DOHH2 (cell line): ENCODE results near the gene USP20.

Source experiments
- H3F3A ChIP-seq: fragments of 200-600 bp; sonication (generic), shearing (Covaris generic); 2 replicates; pipeline ENCODE4 v1.6.0; 2016; ENCODE audit warnings: antibody characterized with exemption, mild to moderate bottlenecking; ENCODE audit not compliant: control insufficient read depth, insufficient read depth
- H3K27ac ChIP-seq: fragments of 200-600 bp; sonication (generic); 2 replicates; pipeline ENCODE4 v1.5.1; 2014; ENCODE audit warnings: low read depth, mild to moderate bottlenecking, low read length, moderate library complexity
- H3K27me3 ChIP-seq: fragments of 200-600 bp; sonication (generic); 2 replicates; pipeline ENCODE4 v1.6.1; 2014; ENCODE audit warnings: mild to moderate bottlenecking, low read length, mixed read lengths; ENCODE audit not compliant: control insufficient read depth
- H3K36me3 ChIP-seq: fragments of 200-600 bp; sonication (generic); 2 replicates; pipeline ENCODE4 v1.6.1; 2014; ENCODE audit warnings: mild to moderate bottlenecking, low read length, moderate library complexity, mixed read lengths; ENCODE audit not compliant: control insufficient read depth
- H3K4me1 ChIP-seq: fragments of 200-600 bp; sonication (generic); 2 replicates; pipeline ENCODE4 v1.6.1; 2014; ENCODE audit warnings: mild to moderate bottlenecking, low read length, mixed read lengths; ENCODE audit not compliant: control insufficient read depth
- H3K4me2 ChIP-seq: fragments of 200-600 bp; sonication (generic); 2 replicates; pipeline ENCODE4 v1.6.0; 2014; ENCODE audit warnings: mild to moderate bottlenecking, low read length, moderate library complexity
- H3K4me3 ChIP-seq: fragments of 200-600 bp; sonication (generic); 2 replicates; pipeline ENCODE4 v1.5.1; 2014; ENCODE audit warnings: mild to moderate bottlenecking, low read length, mixed read lengths
- H3K79me2 ChIP-seq: fragments of 200-600 bp; sonication (generic); 2 replicates; pipeline ENCODE4 v1.6.1; 2014; ENCODE audit warnings: mild to moderate bottlenecking, low read length, mixed read lengths; ENCODE audit not compliant: control insufficient read depth
- H3K9me2 ChIP-seq: fragments of 200-600 bp; sonication (generic); replicated peaks from 2 replicates; pipeline ENCODE4 v1.6.1; 2014; ENCODE audit warnings: mild to moderate bottlenecking, low read length, mixed read lengths; ENCODE audit not compliant: control insufficient read depth
- H3K9me3 ChIP-seq: fragments of 200-600 bp; sonication (generic); 2 replicates; pipeline ENCODE4 v1.6.1; 2014; ENCODE audit warnings: antibody characterized with exemption, low read length, mixed read lengths; ENCODE audit not compliant: control insufficient read depth, insufficient read depth
- H4K20me1 ChIP-seq: fragments of 200-600 bp; sonication (generic); 2 replicates; pipeline ENCODE4 v1.6.0; 2014; ENCODE audit warnings: low read depth, mild to moderate bottlenecking, antibody characterized with exemption, low read length, moderate library complexity; ENCODE audit not compliant: control insufficient read depth, insufficient read depth
- EZH2phosphoT487 ChIP-seq: fragments of 200-600 bp; sonication (generic); IDR thresholded peaks from 2 replicates; pipeline ENCODE4 v1.6.1; 2017; ENCODE audit warnings: borderline replicate concordance, mild to moderate bottlenecking, antibody characterized with exemption, low read length, moderate library complexity, mixed read lengths
- TF ChIP-seq, protein P1 (sequence below): fragments of 200-600 bp; sonication (generic); IDR thresholded peaks from one replicate; pipeline ENCODE4 v1.5.1; 2014; ENCODE audit warnings: antibody characterized with exemption, mild to moderate bottlenecking, low read depth, low read length; ENCODE audit not compliant: poor library complexity, severe bottlenecking

USP20 gene

DNA sequence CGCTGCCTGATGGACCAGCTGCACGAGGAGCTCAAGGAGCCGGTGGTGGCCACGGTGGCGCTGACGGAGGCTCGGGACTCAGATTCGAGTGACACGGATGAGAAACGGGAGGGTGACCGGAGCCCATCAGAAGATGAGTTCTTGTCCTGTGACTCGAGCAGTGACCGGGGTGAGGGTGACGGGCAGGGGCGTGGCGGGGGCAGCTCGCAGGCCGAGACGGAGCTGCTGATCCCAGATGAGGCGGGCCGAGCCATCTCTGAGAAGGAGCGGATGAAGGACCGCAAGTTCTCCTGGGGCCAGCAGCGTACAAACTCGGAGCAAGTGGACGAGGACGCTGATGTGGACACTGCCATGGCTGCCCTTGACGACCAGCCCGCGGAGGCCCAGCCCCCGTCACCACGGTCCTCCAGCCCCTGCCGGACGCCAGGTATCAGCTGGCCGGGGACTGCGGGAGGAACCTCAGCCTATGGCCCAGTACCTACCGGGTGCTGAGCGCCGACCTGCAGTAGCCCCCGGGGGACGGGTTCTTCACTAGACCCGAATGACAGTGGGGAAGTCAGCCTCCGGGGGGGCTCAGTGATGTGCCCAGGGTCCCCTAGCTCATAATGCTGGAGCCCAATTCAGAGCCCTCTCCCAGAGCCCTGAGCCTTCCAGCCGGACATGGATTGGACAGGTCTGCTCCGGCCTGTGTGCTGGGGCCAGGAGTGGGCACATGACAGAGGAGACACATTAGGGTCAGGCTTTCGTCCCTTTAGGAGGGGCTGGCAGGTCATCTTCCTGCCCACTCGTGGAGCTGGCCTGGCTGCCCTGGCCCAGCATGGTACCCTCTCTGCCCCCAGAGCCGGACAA, 33.0 kb downstream of the USP20 start:
- Histone ChIP-seq H3K4me2 (no peak overlapping the region), H3K9me3 (no peaks in the 10 kb centered on the region), H3K4me3 (no peak overlapping the region), H4K20me1 (no peaks in the 10 kb centered on the region), H3K36me3 (peaks cover 7% of the 10 kb centered on the region; the same call in 1 of the 2 replicates), H3K27ac (no peak overlapping the region), H3K9me2 (no peaks in the 10 kb centered on the region), H3F3A (peaks cover 2% of the 10 kb centered on the region; the same call in 1 of the 2 replicates), H3K4me1 (peaks cover 14% of the 10 kb centered on the region), H3K27me3 (no peaks in the 10 kb centered on the region), H3K79me2 (no peaks in the 10 kb centered on the region)
- TF ChIP-seq, protein P1, sequence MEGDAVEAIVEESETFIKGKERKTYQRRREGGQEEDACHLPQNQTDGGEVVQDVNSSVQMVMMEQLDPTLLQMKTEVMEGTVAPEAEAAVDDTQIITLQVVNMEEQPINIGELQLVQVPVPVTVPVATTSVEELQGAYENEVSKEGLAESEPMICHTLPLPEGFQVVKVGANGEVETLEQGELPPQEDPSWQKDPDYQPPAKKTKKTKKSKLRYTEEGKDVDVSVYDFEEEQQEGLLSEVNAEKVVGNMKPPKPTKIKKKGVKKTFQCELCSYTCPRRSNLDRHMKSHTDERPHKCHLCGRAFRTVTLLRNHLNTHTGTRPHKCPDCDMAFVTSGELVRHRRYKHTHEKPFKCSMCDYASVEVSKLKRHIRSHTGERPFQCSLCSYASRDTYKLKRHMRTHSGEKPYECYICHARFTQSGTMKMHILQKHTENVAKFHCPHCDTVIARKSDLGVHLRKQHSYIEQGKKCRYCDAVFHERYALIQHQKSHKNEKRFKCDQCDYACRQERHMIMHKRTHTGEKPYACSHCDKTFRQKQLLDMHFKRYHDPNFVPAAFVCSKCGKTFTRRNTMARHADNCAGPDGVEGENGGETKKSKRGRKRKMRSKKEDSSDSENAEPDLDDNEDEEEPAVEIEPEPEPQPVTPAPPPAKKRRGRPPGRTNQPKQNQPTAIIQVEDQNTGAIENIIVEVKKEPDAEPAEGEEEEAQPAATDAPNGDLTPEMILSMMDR, result no peak
- TF ChIP-seq EZH2phosphoT487, result no peak

DNA sequence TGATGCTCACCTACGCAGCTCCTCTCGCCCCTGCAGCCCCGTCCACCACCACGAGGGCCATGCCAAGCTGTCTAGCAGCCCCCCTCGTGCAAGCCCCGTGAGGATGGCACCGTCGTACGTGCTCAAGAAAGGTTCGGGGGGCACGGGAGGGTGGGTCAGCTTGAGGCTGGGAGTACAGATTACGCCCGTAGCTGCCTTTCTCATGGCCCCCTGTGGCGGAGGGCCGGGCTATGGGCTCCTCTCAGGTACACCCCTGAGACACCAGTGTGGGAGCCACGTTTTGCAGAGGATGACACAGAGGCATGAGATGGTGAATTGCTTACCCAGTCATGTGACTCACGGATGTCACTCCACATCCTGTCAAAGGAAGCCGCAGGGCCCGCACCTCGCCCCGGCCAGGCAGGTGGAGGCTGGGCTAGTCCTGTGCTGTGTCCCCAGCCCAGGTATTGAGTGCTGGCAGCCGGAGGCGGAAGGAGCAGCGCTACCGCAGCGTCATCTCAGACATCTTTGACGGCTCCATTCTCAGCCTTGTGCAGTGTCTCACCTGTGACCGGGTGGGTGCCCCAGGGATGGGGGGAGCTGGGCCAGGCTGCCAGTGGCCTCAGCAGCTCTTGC, 33.7 kb downstream of the USP20 start:
- H3K27me3 ChIP-seq, result no peaks in the 10 kb centered on the region
- peaks cover 2% of the 10 kb centered on the region; the same call in 1 of the 2 replicates for H3F3A ChIP-seq
- H3K36me3 ChIP-seq, result peaks cover 5% of the 10 kb centered on the region; the same call in 1 of the 2 replicates
- no peak overlapping the region for H3K4me3 ChIP-seq
- TF ChIP-seq EZH2phosphoT487, result no peak
- TF ChIP-seq, protein P1, result no peak
- H3K4me1 ChIP-seq, result peaks cover 13% of the 10 kb centered on the region
- H3K9me3 ChIP-seq, result no peaks in the 10 kb centered on the region
- no peaks in the 10 kb centered on the region for H3K79me2 ChIP-seq
- H3K9me2 ChIP-seq, result no peaks in the 10 kb centered on the region
- H4K20me1 ChIP-seq, result no peaks in the 10 kb centered on the region
- H3K27ac ChIP-seq, result no peak overlapping the region
- no peak overlapping the region for H3K4me2 ChIP-seq

DNA sequence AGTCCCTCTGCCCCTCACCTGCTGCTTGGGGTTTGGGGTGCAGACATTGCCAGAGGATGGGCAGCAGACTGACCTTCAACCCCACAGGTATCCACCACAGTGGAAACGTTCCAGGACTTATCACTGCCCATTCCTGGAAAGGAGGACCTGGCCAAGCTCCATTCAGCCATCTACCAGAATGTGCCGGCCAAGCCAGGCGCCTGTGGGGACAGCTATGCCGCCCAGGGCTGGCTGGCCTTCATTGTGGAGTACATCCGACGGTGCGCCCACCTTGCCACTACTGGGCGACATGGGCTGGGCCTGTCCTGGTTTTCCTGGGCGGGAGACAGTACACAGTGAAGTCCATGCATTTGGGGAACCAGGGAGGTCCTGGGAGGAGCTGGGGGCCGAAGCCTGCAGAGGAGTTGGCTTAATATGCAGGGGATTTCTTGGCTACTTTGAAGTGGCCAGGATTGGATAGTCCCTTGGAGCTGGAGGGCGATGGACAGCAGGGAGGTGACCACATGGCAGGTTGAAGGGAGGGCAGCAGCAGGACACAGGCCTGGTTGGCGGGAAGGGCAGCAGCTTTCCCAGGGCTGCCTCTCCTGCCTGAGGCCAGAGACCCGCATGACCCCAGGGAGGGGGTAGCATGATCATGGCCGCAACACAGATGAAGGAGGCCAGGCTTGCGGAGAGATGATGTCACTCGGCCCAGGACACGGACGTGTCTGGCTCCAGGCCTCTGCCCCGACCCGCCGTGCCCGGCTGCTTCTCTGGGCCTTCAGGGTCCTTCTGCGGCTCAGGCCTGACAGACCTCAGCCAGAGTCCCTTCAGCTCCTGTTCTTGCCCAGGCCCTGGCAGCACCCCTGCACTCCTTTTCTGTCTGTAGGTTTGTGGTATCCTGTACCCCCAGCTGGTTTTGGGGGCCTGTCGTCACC, 34.6 kb downstream of the USP20 start:
- no peaks in the 10 kb centered on the region for H3K27me3 ChIP-seq
- H3K9me2 ChIP-seq, result no peaks in the 10 kb centered on the region
- TF ChIP-seq EZH2phosphoT487, result no peak
- TF ChIP-seq, protein P1, result no peak
- H3K9me3 ChIP-seq, result no peaks in the 10 kb centered on the region
- H3F3A ChIP-seq, result peaks cover 2% of the 10 kb centered on the region; the same call in 1 of the 2 replicates
- no peak overlapping the region for H3K4me3 ChIP-seq
- no peaks in the 10 kb centered on the region for H4K20me1 ChIP-seq
- H3K36me3 ChIP-seq, result peaks cover 5% of the 10 kb centered on the region; the same call in 1 of the 2 replicates
- no peaks in the 10 kb centered on the region for H3K79me2 ChIP-seq
- no peak overlapping the region for H3K4me2 ChIP-seq
- no peak overlapping the region for H3K27ac ChIP-seq
- H3K4me1 ChIP-seq, result peaks cover 13% of the 10 kb centered on the region
